B cell (primary cell): ENCODE measurements around the gene PHLPP2. TPM values are rescaled to one million over a fixed set of nuclear protein-coding genes. Genes with fewer than 3 reads are reported as not detected.

Experiments
- ATAC-seq: fragments of 200-7000 bp; cut with Tn5 transposase; one replicate; pipeline ENCODE4 v1.10.0; 2021; ENCODE audit warnings: low read depth, mild to moderate bottlenecking, moderate number of reproducible peaks, moderate library complexity
- CTCF ChIA-PET: fragments of 350-600 bp; sonication (Branson Sonifier 250); formaldehyde crosslinking; loops from one replicate; lab custom pipeline; 2021; ENCODE audit warnings: antibody characterized with exemption, inconsistent platforms; lab: Charles Lee
- POLR2A ChIA-PET: fragments of 350-600 bp; sonication (Branson Sonifier 250); formaldehyde crosslinking; loops from one replicate; lab custom pipeline; 2021; ENCODE audit warnings: antibody characterized with exemption; lab: Charles Lee
- DNase-seq: peaks from one replicate; pipeline ENCODE4 v3.0.0; 2013
- H2AFZ ChIP-seq: 2 replicates; pipeline ENCODE4 v1.6.1; 2012; ENCODE audit warnings: mild to moderate bottlenecking, low read depth, low read length; ENCODE audit not compliant: insufficient read depth, poor library complexity, severe bottlenecking
- H3K27ac ChIP-seq, 2 donors: 1 replicate in 1 of 2; 2 replicates in 1 of 2; pipeline ENCODE4 v1.5.1; 2012 to 2013; ENCODE audit warnings: low read length in 2 of 2, mild to moderate bottlenecking in 2 of 2, moderate library complexity in 1 of 2
- H3K27me3 ChIP-seq, 4 experiments: fragments of 200-600 bp in 1 of 4; sonication (generic) in 1 of 4; replicated peaks in 1 of 4; 1 replicate in 2 of 4; 2 replicates in 2 of 4; pipeline versions ENCODE4 v1.6.1 to v1.7.0; 2013 to 2016; ENCODE audit warnings: low read length in 3 of 4, mild to moderate bottlenecking in 2 of 4, mixed read lengths in 1 of 4, moderate library complexity in 1 of 4; ENCODE audit not compliant: insufficient read depth in 4 of 4, control insufficient read depth in 3 of 4; ENCODE audit errors: control extremely low read depth in 1 of 4
- H3K36me3 ChIP-seq, 2 experiments: replicated peaks in 1 of 2; 1 replicate in 1 of 2; 2 replicates in 1 of 2; pipeline versions ENCODE4 v1.6.1 to v1.7.1; 2013; ENCODE audit warnings: low read length in 1 of 2; ENCODE audit not compliant: insufficient read depth in 2 of 2, control insufficient read depth in 1 of 2; ENCODE audit errors: control extremely low read depth in 1 of 2, extremely low read depth in 1 of 2
- H3K4me1 ChIP-seq, 2 donors: fragments of 200-600 bp in 1 of 2; sonication (generic) in 1 of 2; 1 replicate in 1 of 2; 2 replicates in 1 of 2; pipeline versions ENCODE4 v1.5.1 to v1.6.1; 2013 to 2017; ENCODE audit warnings: low read length in 2 of 2; ENCODE audit not compliant: control insufficient read depth in 2 of 2, insufficient read depth in 2 of 2
- H3K4me2 ChIP-seq: replicated peaks from 2 replicates; pipeline ENCODE3; 2012; ENCODE audit warnings: mild to moderate bottlenecking, low read depth, low read length; ENCODE audit not compliant: poor library complexity, severe bottlenecking
- H3K4me3 ChIP-seq, 5 experiments: fragments of 200-600 bp in 1 of 5; sonication (generic) in 1 of 5; 1 replicate in 3 of 5; 2 replicates in 2 of 5; pipeline versions ENCODE4 v1.5.1 to v1.7.0; 2011 to 2016; ENCODE audit warnings: low read length in 4 of 5, mild to moderate bottlenecking in 4 of 5, low read depth in 2 of 5, control low read depth in 1 of 5, moderate library complexity in 1 of 5; ENCODE audit not compliant: insufficient read depth in 1 of 5; ENCODE audit errors: control extremely low read depth in 1 of 5, extremely low read depth in 1 of 5
- H3K79me2 ChIP-seq: fragments of 200-600 bp; sonication (generic); one replicate; pipeline ENCODE4 v1.6.0; 2016; ENCODE audit warnings: low read length; ENCODE audit not compliant: control insufficient read depth, insufficient read depth
- H3K9ac ChIP-seq: fragments of 200-600 bp; sonication (generic); 2 replicates; pipeline ENCODE4 v1.6.1; 2017; ENCODE audit warnings: mild to moderate bottlenecking, low read length, moderate library complexity
- H3K9me3 ChIP-seq, 3 donors: one replicate each; pipeline versions ENCODE4 v1.6.1 to v1.7.1; 2013; ENCODE audit warnings: low read length in 2 of 3; ENCODE audit not compliant: control insufficient read depth in 2 of 3, insufficient read depth in 1 of 3; ENCODE audit errors: control extremely low read depth in 1 of 3
- H4K20me1 ChIP-seq: 2 replicates; pipeline ENCODE4 v1.6.0; 2012; ENCODE audit warnings: mild to moderate bottlenecking, low read length; ENCODE audit not compliant: insufficient read depth, control insufficient read depth, poor library complexity, severe bottlenecking
- H3K27ac Mint-ChIP-seq: one replicate; pipeline ENCODE4 v1.8.0; 2021; ENCODE audit warnings: mixed read lengths
- H3K27me3 Mint-ChIP-seq: one replicate; pipeline ENCODE4 v1.8.0; 2021; ENCODE audit warnings: mixed read lengths
- H3K4me1 Mint-ChIP-seq: one replicate; pipeline ENCODE4 v1.8.0; 2021; ENCODE audit warnings: mixed read lengths
- H3K4me3 Mint-ChIP-seq: one replicate; pipeline ENCODE4 v1.8.0; 2021; ENCODE audit warnings: mixed read lengths
- H3K9me3 Mint-ChIP-seq: one replicate; pipeline ENCODE4 v1.8.0; 2022; ENCODE audit warnings: mixed read lengths; ENCODE audit not compliant: insufficient read depth
- EZH2 ChIP-seq: IDR thresholded peaks from 2 replicates; pipeline ENCODE4 v1.6.1; 2012; ENCODE audit warnings: borderline replicate concordance, low read depth, mild to moderate bottlenecking, moderate library complexity, low read length; ENCODE audit not compliant: insufficient read depth, poor library complexity, severe bottlenecking
- WGBS: methylation state at CpG from one replicate; pipeline ENCODE4 v1.1.5; 2013; ENCODE audit warnings: missing lambda C conversion rate; ENCODE audit not compliant: insufficient coverage; 5-methylcytosine and 5-hydroxymethylcytosine counted together
- intact Hi-C: fragments of 100-400 bp; cut with micrococcal nuclease; formaldehyde crosslinking; loops from one replicate; pipeline ENCODE4 v1.10.0; 2022
- polyA plus RNA-seq: library from polyadenylated mRNA; depleted of rRNA; stranded (reverse); fragments of >200 nt; gene quantifications from 2 replicates; pipeline ENCODE4 v1.2.3, GENCODE V29; 2012
- total RNA-seq, 2 donors: library from RNA; stranded (reverse); fragments of 120-200 nt in 1 of 2; gene quantifications; 1 replicate in 1 of 2; 2 replicates in 1 of 2; pipeline versions ENCODE4 v1.2.3 to v1.2.4, GENCODE V29; 2013 to 2022
- TF ChIP-seq, protein P1 (sequence below): fragments of 200-600 bp; IDR thresholded peaks from one replicate; pipeline ENCODE4 v1.8.0; 2022; ENCODE audit warnings: antibody characterized with exemption, mild to moderate bottlenecking

PHLPP2 gene
- total and polyA plus RNA-seq, 2 donors (not counting 1 experiment from before 2014, with no cell fraction given) = 7.2 to 16.1 TPM

DNA sequence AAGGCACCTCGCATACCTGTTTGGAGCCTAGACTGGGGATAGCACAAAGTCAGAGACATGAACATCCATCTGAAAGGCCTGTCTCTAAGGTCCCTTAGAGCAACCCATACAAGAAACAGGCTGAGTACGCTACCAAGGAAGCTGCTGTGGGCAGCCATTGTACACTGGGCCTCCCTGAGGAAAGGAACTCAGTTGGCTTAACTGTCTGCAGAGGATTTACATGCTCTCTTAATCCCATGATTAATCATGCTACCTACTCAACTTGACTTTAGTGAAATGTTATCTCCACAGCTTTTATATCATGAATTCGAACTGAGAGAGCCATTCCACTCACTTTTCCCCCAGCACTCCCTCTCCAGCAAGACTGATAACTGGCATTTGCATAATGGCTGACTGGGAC, 26.0 kb downstream of the PHLPP2 start:
- H3K4me3 ChIP-seq = no peak overlapping the region
- no peak for ATAC-seq
- no peak overlapping the region for H3K4me2 ChIP-seq
- intact Hi-C loops = no loop called here
- H3K79me2 ChIP-seq = no peaks in the 10 kb centered on the region
- Mint-ChIP-seq H3K9me3 (no peaks in the 10 kb centered on the region), H3K27ac (no peak overlapping the region), H3K4me1 (peaks cover 12% of the 10 kb centered on the region), H3K4me3 (no peak overlapping the region), H3K27me3 (no peaks in the 10 kb centered on the region)
- H3K27me3 ChIP-seq = no peaks in the 10 kb centered on the region
- no peak for TF ChIP-seq EZH2
- TF ChIP-seq, protein P1, sequence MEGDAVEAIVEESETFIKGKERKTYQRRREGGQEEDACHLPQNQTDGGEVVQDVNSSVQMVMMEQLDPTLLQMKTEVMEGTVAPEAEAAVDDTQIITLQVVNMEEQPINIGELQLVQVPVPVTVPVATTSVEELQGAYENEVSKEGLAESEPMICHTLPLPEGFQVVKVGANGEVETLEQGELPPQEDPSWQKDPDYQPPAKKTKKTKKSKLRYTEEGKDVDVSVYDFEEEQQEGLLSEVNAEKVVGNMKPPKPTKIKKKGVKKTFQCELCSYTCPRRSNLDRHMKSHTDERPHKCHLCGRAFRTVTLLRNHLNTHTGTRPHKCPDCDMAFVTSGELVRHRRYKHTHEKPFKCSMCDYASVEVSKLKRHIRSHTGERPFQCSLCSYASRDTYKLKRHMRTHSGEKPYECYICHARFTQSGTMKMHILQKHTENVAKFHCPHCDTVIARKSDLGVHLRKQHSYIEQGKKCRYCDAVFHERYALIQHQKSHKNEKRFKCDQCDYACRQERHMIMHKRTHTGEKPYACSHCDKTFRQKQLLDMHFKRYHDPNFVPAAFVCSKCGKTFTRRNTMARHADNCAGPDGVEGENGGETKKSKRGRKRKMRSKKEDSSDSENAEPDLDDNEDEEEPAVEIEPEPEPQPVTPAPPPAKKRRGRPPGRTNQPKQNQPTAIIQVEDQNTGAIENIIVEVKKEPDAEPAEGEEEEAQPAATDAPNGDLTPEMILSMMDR = no peak
- CTCF ChIA-PET = no interaction called here
- no peak overlapping the region for H3K27ac ChIP-seq
- H3K36me3 ChIP-seq = peaks cover 4 to 12% of the 10 kb centered on the region in 2 experiments
- DNase-seq = no peak
- no peak overlapping the region for H3K9ac ChIP-seq
- peaks cover 5 to 7% of the 10 kb centered on the region in 2 donors for H3K4me1 ChIP-seq
- H3K9me3 ChIP-seq = no peaks in the 10 kb centered on the region
- WGBS = 100% methylated on average over 3 of the region's 3 CpGs
- H4K20me1 ChIP-seq = peaks cover 4% of the 10 kb centered on the region
- POLR2A ChIA-PET = no interaction called here
- H2AFZ ChIP-seq = no peak overlapping the region

DNA sequence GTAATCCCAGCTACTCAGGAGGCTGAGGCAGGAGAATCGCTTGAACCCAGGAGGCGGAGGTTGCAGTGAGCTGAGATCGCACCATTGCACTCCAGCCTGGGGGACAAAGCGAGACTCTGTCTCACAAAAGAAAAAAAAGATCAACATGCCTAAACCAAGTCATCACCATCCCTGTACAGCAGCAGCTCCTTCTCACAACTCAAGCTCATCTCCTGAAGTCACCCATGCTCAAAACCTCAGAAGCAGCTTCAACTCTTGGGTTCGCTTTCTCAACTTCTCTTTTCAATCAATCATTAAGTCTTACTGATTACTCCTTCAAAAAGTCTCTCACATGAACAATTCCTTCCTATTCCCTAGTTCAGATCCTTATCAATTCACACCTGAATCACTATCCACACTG, 31.3 kb downstream of the PHLPP2 start:
- no peaks in the 10 kb centered on the region for H3K9me3 Mint-ChIP-seq
- Histone ChIP-seq H3K27ac (peak overlapping the region in 1 of 2 donors; percentile 42), H3K79me2 (peaks cover 5% of the 10 kb centered on the region), H2AFZ (no peak overlapping the region), H3K36me3 (peaks cover 4 to 16% of the 10 kb centered on the region in 2 experiments), H3K4me3 (no peak overlapping the region), H3K27me3 (no peaks in the 10 kb centered on the region), H3K9ac (no peak overlapping the region), H3K4me1 (peaks cover 14 to 15% of the 10 kb centered on the region in 2 donors), H4K20me1 (peaks cover under 1% of the 10 kb centered on the region), H3K9me3 (no peaks in the 10 kb centered on the region), H3K4me2 (peak overlapping the region; percentile 46)
- DNase-seq (peak; percentile 48), ATAC-seq (peak; percentile 47)
- WGBS = 13% methylated on average over 3 of the region's 5 CpGs
- peaks cover 19% of the 10 kb centered on the region for H3K4me1 Mint-ChIP-seq
- CTCF ChIA-PET = interaction anchor here (0.5 kb wide), 1 partner anchor 25 kb away, joined by 3 read pairs; no protein-coding TSS in a partner anchor
- intact Hi-C loops = no loop called here
- H3K27me3 Mint-ChIP-seq = no peaks in the 10 kb centered on the region
- POLR2A ChIA-PET = no interaction called here
- H3K27ac Mint-ChIP-seq = peak overlapping the region; percentile 50
- H3K4me3 Mint-ChIP-seq = peak overlapping the region; percentile 65
- TF ChIP-seq, protein P1 = no peak
